GM19372 (cell line): ENCODE results near the gene GART.
"Not testable (repeated sequence)": the region's sequence is repeated elsewhere in the genome, so short reads cannot be mapped to it uniquely, and the experiment has no call there.

ENCODE experiments used
- ATAC-seq: cut with Tn5 transposase; IDR thresholded peaks from one replicate; pipeline ENCODE4 v1.9.1; 2021; ENCODE audit warnings: mild to moderate bottlenecking, low read depth, moderate library complexity; ENCODE audit not compliant: unreplicated experiment

GART gene

DNA sequence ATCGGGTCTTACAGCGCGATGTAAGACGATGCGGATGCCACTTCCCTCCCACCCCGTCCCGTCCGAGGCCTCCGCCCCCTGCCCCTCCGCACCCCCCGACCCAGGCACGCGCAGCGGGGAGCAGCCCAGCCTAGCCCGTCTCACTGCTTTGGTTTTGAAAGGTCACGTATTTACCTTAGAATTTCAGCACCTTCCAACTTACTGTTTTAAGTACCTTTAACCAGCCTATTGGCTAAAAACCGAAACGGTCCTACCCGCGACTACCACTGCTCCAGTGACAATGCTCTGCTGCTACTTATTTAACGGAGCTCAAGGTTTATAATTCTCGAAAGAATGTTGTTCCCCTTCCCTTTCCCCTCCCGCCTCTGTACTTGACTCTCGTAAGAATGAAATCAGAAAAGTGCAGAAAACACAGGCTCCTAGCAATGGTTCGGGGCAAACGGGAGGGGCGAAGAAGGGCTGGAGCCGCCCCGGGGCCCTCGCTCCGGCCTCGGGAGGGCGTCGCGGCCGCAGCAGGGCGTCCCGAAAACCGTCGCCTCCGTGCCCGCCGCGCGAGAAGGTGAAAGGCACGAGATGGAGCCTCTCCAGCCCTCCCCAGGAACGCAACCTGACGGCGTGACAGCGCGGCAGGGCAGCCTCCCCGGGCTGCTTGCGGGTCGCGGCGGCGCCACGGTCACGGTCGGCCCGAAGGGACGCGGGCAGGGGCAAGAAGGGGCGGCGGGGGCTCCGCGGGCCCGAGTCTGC, 62.8 kb downstream of the GART start:
- peak; percentile 11 for ATAC-seq

DNA sequence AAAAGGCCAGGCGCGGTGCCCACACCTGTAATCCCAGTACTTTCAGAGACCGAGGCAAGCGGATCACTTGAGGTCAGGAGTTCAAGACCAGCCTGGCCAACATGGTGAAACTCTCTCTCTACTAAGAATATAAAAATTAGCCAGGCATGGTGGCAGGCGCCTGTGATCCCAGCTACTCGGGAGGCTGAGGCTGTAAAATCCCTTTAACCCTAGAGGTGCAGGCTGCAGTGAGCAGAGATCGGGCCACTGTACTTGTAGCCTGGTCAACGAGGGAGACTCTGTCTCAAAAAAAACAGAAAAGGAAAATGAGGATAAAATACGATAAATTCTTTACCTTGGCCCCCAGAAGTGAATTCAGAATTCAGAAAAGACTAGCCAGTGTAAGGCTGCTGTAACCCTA, 63.7 kb downstream of the GART start:
- ATAC-seq, result no peak

DNA sequence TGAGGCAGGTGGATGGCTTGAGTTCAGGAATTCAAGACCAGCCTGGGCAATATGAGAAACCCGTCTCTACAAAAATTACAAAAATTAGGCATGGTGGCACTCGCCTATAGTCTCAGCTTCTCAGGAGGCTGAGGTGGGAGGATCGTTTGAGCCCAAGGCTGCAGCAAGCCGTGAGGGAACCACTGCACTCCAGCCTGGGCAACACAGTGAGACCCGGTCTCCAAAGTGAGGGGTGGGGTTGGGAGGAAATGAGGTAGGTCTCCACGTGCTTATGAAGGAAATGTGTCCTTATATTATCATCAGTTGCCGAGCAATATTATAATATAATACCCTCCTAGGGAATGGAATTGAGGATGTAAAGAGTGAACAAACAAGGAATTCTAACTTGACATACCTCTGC, 64.9 kb downstream of the GART start:
- no peak for ATAC-seq

DNA sequence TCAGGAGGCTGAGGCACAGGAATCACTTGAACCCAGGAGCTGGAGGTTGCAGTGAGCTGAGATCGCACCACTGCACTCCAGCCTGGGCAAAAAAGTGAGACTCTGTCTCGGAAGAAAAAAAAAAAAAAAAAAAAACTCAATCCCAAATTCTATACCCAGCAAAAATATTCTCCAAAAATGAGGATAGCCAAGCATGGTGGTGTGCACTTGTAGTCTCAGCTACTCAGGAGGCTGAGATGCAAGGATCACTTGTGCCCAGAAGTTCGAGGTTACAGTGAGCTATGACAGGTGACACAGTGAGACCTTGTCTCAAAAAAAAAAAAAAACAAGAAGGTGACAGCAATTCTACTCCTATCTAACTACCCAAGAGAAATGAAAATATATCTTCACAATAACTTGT, 68.6 kb downstream of the GART start:
- no peak for ATAC-seq

DNA sequence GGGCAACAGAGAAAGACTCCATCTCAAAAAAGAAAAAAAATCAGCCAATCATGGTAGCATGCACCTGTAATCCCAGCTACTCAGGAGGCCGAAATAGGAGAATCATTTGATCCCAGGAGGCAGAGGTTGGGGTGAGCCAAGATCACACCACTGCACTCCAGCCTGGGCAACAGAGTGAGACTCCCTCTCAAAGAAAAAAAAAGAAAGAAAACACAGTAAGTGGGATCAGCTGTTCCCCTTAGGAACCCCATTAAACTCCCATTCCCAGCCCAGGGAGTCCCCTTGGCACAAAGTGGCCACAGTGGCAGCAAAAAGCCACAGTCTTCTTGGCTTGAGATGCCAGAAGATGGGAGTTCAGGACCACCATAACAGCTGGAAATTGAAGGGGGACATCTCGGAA, 71.2 kb downstream of the GART start:
- no peak for ATAC-seq

DNA sequence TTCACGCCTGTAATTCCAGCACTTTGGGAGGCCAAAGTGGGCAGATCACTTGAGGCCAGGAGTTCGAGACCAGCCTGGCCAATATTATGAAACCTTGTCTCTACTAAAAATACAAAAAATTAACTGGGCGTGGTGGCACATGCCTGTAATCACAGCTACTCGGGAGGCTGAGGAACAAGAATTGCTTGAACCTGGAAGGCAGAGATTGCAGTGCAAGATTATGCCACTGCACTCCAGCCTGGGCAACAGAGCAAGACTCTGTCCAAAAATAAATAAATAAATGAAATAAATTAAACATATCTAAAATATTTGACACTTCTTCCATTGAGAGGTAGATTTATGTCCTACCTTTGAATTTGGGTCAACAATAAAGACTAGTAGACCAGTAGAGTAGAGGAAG, 72.7 kb downstream of the GART start:
- not testable (repeated sequence) for ATAC-seq

DNA sequence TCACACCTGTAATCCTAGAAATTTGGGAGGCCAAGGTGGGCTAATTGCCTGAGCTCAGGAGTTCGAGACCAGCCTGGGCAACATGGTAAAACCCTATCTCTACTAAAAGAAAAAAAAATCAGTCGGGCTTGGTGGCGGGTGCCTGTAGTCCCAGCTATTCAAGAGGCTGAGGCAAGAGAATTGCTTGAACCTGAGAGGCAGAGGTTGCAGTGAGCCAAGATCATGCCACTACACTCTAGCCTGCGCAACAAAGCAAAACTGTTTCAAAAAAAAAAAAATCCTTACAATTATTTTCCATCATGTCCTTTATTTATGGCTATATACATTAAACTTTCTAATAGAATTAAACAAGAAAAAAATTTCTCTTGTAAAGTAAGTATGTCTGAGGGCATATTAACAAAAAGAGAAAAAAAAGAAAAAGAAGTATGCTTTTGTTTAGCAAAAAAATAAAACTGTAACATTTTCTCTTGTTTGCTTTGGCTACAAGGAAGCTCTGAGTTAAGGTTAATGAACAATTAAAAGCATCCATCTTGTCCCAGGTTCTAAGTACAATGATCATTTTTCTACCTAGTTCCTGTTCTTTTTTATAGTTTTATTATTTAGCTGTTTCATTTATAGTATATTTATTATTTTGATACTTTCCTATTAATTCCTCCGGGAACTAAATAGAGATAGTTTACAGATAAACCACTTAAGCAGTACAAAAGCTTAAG, 80.2 kb downstream of the GART start:
- ATAC-seq, result no peak

DNA sequence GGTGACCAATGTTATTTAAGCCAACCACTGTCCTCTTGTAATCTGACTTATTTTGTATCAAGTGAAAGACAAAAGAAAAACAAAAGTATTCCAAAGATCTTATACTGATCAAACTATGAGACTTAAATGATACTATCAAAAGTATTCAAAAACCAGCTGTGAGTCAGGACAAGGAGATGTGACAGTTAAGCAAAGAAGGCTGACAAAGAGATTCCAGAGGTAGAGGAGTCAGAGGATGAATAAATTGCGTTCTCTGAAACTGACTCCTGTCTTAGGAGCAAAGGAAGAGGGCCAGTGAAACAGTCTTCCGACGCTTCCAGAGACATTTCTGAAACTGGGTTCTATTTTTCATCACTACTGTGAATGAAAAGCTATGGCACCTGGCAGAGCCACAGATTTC, 83.1 kb downstream of the GART start:
- ATAC-seq, result no peak

DNA sequence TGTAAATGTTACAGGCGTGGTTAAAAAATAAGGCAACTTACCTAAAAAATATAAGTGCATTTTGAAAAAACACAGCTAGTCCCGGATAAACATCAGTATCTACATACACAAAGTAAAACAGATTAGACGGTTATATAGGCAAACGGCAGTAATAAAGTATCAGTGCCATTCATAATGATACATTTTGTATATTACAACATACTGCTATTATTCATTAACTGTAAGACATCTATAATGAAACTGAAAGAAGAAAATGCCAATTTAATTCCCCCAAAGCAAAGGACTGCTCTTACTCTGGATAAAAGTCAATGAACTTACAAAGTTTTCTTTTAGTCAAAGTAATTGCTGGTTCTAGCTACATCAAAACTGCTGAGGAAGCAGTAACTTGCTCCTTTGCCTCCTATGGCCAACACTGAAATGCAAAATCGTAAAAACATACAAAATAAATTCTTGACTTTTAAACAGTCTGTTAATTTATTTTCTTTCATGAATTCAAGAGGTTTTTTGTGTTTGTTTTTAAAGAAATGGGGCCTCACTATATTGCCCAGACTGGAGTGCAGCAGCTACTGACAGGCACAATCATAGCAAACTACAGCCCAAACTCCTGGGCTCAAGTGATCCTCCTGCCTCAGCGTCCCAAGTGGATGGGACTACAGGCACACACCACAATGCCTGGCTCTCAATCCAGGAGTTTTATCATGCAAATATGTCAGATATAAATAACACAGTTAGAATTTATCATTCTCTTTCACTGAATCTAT, 86.1 kb downstream of the GART start:
- no peak for ATAC-seq
